Endothelial cell of umbilical vein (primary cell): ENCODE measurements around the gene RPRD1A. TPM values are rescaled to one million over a fixed set of nuclear protein-coding genes. Genes with fewer than 3 reads are reported as not detected.

Experiments
- BruUV-seq: library from RNA; stranded (reverse); fragments of 400-500 nt; replicated peaks from 2 replicates; lab custom pipeline; 2021; lab: Mats Ljungman, UMichigan
- CTCF ChIA-PET: fragments of 300-600, 350-600 bp; sonication (Branson Sonifier 250); formaldehyde crosslinking; loops from one replicate; lab custom pipeline; 2021; ENCODE audit warnings: antibody characterized with exemption, inconsistent platforms; lab: Charles Lee
- POLR2A ChIA-PET: fragments of 300-600, 350-600 bp; sonication (Branson Sonifier 250); formaldehyde crosslinking; loops from one replicate; lab custom pipeline; 2021; ENCODE audit warnings: antibody characterized with exemption, inconsistent platforms; lab: Charles Lee
- DNase-seq: peaks from one replicate; pipeline ENCODE4 v3.0.0-alpha.2; 2011; ENCODE audit warnings: low read depth, low spot score
- FAIRE-seq: peaks from 2 replicates; lab custom pipeline; 2011; peaks lifted over from hg19 to GRCh38; lab: Jason Lieb, UNC
- H2AFZ ChIP-seq: 2 replicates; pipeline ENCODE4 v1.6.0; 2012; ENCODE audit warnings: low read depth, low read length, control low read depth, inconsistent platforms
- H3K27ac ChIP-seq: 2 replicates; pipeline ENCODE4 v1.5.1; 2011; ENCODE audit warnings: low read depth, mild to moderate bottlenecking, control low read depth, low read length, moderate library complexity; ENCODE audit not compliant: insufficient read depth
- H3K27me3 ChIP-seq, 2 experiments: 2 replicates each; pipeline versions ENCODE4 v1.6.0 to v1.6.1; 2011; ENCODE audit warnings: low read length in 2 of 2, mixed read lengths in 1 of 2; ENCODE audit not compliant: control insufficient read depth in 2 of 2, insufficient read depth in 2 of 2
- H3K36me3 ChIP-seq, 2 experiments: 2 replicates in 1 of 2; 3 replicates in 1 of 2; pipeline ENCODE4 v1.5.1; 2011; ENCODE audit warnings: low read length in 2 of 2, mild to moderate bottlenecking in 1 of 2, moderate library complexity in 1 of 2; ENCODE audit not compliant: control insufficient read depth in 2 of 2, insufficient read depth in 2 of 2; ENCODE audit errors: extremely low read depth in 1 of 2
- H3K4me1 ChIP-seq: 3 replicates; pipeline ENCODE4 v1.5.1; 2011; ENCODE audit warnings: mild to moderate bottlenecking, low read length; ENCODE audit not compliant: control insufficient read depth, insufficient read depth; ENCODE audit errors: extremely low read depth
- H3K4me2 ChIP-seq: 2 replicates; pipeline ENCODE4 v1.6.1; 2011; ENCODE audit warnings: low read length, control low read depth, mixed read lengths; ENCODE audit not compliant: insufficient read depth
- H3K4me3 ChIP-seq, 3 experiments: fragments of 200-600 bp in 1 of 3; sonication (generic), shearing (Covaris generic) in 1 of 3; replicated peaks in 1 of 3; 2 replicates each; pipeline ENCODE4 v1.5.1; 2011 to 2016; ENCODE audit warnings: control low read depth in 3 of 3, low read length in 3 of 3, mild to moderate bottlenecking in 2 of 3, inconsistent platforms in 1 of 3, low read depth in 1 of 3, moderate library complexity in 1 of 3; ENCODE audit not compliant: insufficient read depth in 1 of 3
- H3K79me2 ChIP-seq: 2 replicates; pipeline ENCODE4 v1.6.0; 2012; ENCODE audit warnings: low read length, inconsistent platforms; ENCODE audit not compliant: control insufficient read depth, insufficient read depth
- H3K9ac ChIP-seq: replicated peaks from 2 replicates; pipeline ENCODE3; 2011; ENCODE audit warnings: low read length, control low read depth; ENCODE audit not compliant: insufficient read depth; ENCODE audit errors: extremely low read depth
- H3K9me1 ChIP-seq: replicated peaks from 3 replicates; pipeline ENCODE4 v1.6.0; 2011; ENCODE audit warnings: mild to moderate bottlenecking, low read length; ENCODE audit not compliant: control insufficient read depth, insufficient read depth; ENCODE audit errors: extremely low read depth
- H3K9me3 ChIP-seq: replicated peaks from 2 replicates; pipeline ENCODE4 v1.5.1; 2012; ENCODE audit warnings: low read length, inconsistent platforms; ENCODE audit not compliant: control insufficient read depth, insufficient read depth
- H4K20me1 ChIP-seq: replicated peaks from 2 replicates; pipeline ENCODE3; 2011; ENCODE audit warnings: mild to moderate bottlenecking, low read length; ENCODE audit not compliant: control insufficient read depth, insufficient read depth; ENCODE audit errors: extremely low read depth
- CTCF ChIP-seq, 2 donors: IDR thresholded peaks; 1 replicate in 1 of 2; 2 replicates in 1 of 2; pipeline ENCODE4 v1.5.1; 2011; ENCODE audit warnings: low read length in 2 of 2, mild to moderate bottlenecking in 2 of 2, moderate library complexity in 2 of 2, control low read depth in 1 of 2, inconsistent platforms in 1 of 2, low read depth in 1 of 2; ENCODE audit not compliant: insufficient read depth in 1 of 2; ENCODE audit errors: extremely low read depth in 1 of 2
- EZH2 ChIP-seq: IDR thresholded peaks from 2 replicates; pipeline ENCODE4 v1.6.1; 2012; ENCODE audit warnings: borderline replicate concordance, low read depth, mild to moderate bottlenecking, moderate library complexity, low read length, inconsistent platforms; ENCODE audit not compliant: severe bottlenecking
- FOS ChIP-seq: IDR thresholded peaks from 2 replicates; pipeline ENCODE4 v1.6.1; 2011; ENCODE audit warnings: mild to moderate bottlenecking, low read length, moderate library complexity, borderline replicate concordance; ENCODE audit not compliant: insufficient read depth
- GATA2 ChIP-seq: IDR thresholded peaks from 2 replicates; pipeline ENCODE4 v1.7.0; 2011; ENCODE audit warnings: low read depth, mild to moderate bottlenecking, moderate library complexity, mixed read lengths, low read length; ENCODE audit not compliant: insufficient read length, insufficient read depth
- JUN ChIP-seq: IDR thresholded peaks from 2 replicates; pipeline ENCODE4 v1.6.1; 2011; ENCODE audit warnings: borderline replicate concordance, low read depth; ENCODE audit not compliant: insufficient read length, insufficient read depth
- MAX ChIP-seq: IDR thresholded peaks from 2 replicates; pipeline ENCODE4 v1.6.1; 2011; ENCODE audit not compliant: insufficient read depth, insufficient read length
- MYC ChIP-seq: IDR thresholded peaks from one replicate; pipeline ENCODE4 v1.6.1; 2011; ENCODE audit warnings: mild to moderate bottlenecking, low read depth, low read length
- POLR2A ChIP-seq: IDR thresholded peaks from 2 replicates; pipeline ENCODE4 v1.6.1; 2012; ENCODE audit warnings: low read depth, mild to moderate bottlenecking, control low read depth, low read length
- POLR2AphosphoS5 ChIP-seq: IDR thresholded peaks from 2 replicates; pipeline ENCODE4 v1.6.1; 2012; ENCODE audit warnings: low read depth, mild to moderate bottlenecking, control low read depth, low read length, moderate library complexity; ENCODE audit not compliant: insufficient read depth
- dilution Hi-C: fragments of 300-500 bp; cut with MboI; formaldehyde crosslinking; loops from one replicate; pipeline ENCODE4 v1.15.0; 2019; ENCODE audit warnings: low sequenced_read_pairs; ENCODE audit not compliant: extremely low pct_ligation_motif_present
- intact Hi-C: fragments of 100-400 bp; cut with micrococcal nuclease; formaldehyde crosslinking; loops from one replicate; pipeline ENCODE4 v1.10.0; 2022
- polyA plus RNA-seq, 4 experiments: library from polyadenylated mRNA; depleted of rRNA in 3 of 4; stranded (reverse) in 3 of 4; unstranded in 1 of 4; fragments of >200 nt; gene quantifications; 2 replicates each; pipeline versions ENCODE4 v1.2.1 to v1.2.3, GENCODE V29; 2011 to 2012; ENCODE audit warnings: missing spikeins in 1 of 4
- total RNA-seq: library from RNA; stranded (reverse); gene quantifications from 2 replicates; pipeline ENCODE4 v1.2.3, GENCODE V29; 2021

The RPRD1A gene
- total and polyA plus RNA-seq, 2 donors (not counting 3 experiments of a cell fraction or from before 2014, with no cell fraction given): 13.5 to 50.7 TPM

GRCh38 chr18:36114251-36114650 lies 46.9 kb upstream of the RPRD1A start:
- dilution Hi-C loops: no loop called here

More at GRCh38 chr18:36114251-36114650, 46.9 kb upstream of the RPRD1A start:
- no peaks in the 10 kb centered on the region for H3K4me1 ChIP-seq
- H3K9ac ChIP-seq: no peak overlapping the region
- H3K9me1 ChIP-seq: no peaks in the 10 kb centered on the region
- H4K20me1 ChIP-seq: no peaks in the 10 kb centered on the region
- DNase-seq (no peak), FAIRE-seq (no peak)
- no peak for TF ChIP-seq POLR2A
- TF ChIP-seq POLR2AphosphoS5: no peak
- TF ChIP-seq JUN: no peak
- TF ChIP-seq MAX: no peak
- TF ChIP-seq GATA2: no peak
- no peak for TF ChIP-seq MYC
- TF ChIP-seq FOS: no peak
- TF ChIP-seq EZH2: no peak
- no peak for TF ChIP-seq CTCF (IDR thresholded peaks at IDR 0.05; ENCODE audit: extremely low read depth in 1 of 2, insufficient read depth in 1 of 2, low read depth in 1 of 2, low read length in 2 of 2)
- no peak overlapping the region for H3K27ac ChIP-seq
- no peaks in the 10 kb centered on the region for H3K27me3 ChIP-seq
- no peak overlapping the region for H3K4me2 ChIP-seq
- POLR2A ChIA-PET: no interaction called here
- peaks cover 14 to 16% of the 10 kb centered on the region in 2 experiments for H3K36me3 ChIP-seq
- CTCF ChIA-PET: no interaction called here
- no peaks in the 10 kb centered on the region for H3K79me2 ChIP-seq
- H3K9me3 ChIP-seq: no peaks in the 10 kb centered on the region
- H3K4me3 ChIP-seq: no peak overlapping the region
- BruUV-seq: no TSS peak
- intact Hi-C loops: no loop called here
- H2AFZ ChIP-seq: no peak overlapping the region
